GM19395 (cell line): ENCODE measurements around the gene HIGD1A.

Source experiments
- ATAC-seq: cut with Tn5 transposase; IDR thresholded peaks from one replicate; pipeline ENCODE4 v1.9.1; 2021; ENCODE audit warnings: mild to moderate bottlenecking, moderate library complexity; ENCODE audit not compliant: unreplicated experiment

The HIGD1A gene

DNA sequence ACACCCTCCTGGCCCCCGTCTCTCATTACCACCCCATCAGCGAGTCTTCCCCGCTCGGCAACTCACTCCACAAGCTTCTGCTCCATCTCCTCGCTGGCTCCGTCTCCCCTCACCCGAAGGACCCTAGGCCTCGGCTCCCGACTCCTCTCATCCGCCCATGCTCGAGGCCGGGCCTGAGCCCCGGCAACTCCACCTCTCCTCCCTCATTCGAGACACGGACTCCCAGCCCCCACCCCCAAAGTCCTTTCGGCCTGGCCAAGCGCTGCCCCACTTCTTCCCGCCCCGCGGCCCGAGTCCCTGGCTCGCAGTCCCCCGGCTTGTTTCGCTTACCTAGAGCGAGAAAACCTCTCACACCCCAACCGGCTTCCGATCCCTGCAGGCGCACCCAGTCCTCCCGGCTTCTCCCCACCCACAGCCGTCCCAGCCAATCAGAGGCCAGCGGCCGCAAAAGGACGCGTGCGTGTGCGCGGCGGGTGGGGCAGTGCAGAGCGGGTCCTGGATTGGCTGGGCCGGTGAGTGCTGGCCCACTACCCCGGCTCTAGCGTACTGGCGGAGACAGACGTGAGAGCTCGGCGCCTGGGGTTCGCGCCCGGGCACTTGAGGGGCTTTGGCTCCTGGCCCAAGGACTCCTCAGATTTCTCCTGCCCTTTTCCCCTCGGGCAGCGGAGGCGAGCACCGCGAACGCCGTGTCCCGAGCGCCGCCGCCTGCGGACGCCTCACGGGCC, at the start of gene HIGD1A:
Gene HIGD1A, minus strand, starts transcription at position 385 of the 725 bp plus-strand sequence. CDS start 10,237 bp downstream, outside the sequence.
- peak; percentile 98 for ATAC-seq

DNA sequence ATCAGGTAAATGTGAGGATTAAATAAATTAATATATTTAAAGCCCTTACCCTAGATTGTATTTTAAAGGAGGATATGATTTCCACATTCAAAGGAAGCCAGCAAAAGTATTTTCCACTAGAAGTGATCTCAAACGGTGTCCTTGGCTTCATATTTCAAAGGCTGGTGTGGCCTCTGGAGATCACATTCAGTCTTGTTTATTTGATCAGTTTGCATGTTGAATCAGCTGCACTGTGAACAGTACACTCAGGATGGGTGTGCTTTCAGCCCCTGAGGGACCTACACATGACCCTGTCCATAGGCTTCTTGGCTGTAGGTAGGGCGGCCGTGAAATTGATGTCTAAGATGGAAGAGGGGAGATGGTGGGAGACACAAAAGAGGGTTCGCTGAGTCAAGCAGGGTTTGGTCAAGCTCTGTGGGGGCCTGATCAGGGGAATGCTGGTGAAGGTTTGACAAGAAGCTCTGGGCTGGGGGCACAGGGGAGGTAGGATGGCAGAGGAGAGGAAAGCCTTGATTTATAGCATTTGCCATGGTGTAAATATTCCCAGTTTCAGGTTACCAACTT, 49.5 kb upstream of the HIGD1A start:
- no peak for ATAC-seq

DNA sequence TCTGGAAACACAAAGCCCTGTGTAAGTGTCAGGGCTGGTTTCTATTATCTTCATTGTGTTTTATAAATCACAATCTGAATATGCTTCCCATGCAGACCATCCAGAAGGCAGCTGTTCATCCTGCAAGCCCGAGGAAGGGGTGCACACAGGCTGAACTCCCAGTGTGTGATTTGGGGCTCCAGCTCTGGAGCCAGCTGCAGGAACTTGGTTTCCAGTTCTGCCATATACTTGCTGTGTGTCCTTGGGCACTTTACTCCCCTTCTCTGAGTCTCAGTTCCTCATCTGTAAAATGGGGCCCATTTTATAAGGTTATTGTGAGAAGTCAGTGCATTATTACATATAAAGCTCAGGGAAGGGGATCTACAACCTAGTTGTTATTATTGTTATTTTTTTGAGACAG, 48.8 kb upstream of the HIGD1A start:
- no peak for ATAC-seq

DNA sequence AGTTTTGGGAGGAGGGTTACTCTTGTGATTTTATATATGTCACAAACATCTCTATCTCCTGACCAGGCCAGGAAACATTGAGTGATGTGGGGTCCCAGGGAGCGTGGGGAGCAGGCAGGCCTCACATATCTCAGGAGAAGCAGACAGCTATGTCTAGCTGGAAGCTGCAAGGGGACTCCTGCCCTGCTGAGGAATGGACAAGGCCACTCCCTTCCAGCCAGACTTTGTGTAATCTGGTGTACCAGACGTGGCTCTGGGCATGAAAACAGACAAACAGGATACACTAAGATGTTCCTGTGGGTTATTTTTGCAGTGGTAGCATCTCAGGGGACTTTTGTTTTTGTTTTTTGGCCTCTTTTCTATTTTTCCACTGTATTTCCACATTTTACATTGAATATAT, 48.2 kb upstream of the HIGD1A start:
- no peak for ATAC-seq

DNA sequence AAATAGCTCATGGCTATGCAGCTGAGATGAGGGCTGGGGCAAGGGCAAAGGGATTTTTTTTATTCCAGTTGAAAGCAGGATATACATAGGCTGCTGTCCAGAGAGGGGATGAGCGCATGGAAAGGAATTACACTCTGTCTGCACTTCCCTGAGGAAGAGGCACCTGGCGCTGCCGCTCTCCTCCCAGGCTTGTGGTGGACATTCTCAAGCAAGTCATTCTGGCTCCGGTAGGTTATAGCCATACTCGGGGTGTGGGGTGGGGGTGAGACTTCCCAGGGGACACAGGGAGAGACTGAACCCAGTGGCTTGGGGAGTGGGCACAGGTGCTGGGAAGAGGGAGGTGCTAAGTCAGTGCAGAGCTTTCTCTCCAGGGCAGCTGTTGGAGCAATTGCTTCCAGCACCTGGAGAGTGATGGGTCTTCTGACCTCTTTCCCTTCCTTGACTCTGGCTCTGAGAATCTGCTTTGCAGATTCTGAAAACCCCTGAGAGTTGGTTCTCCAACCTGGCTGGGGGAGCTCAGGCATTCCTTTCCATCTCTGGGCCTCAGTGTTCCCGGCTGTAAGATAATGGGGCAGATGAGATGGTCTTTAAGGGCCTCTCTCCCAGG, 47.0 kb upstream of the HIGD1A start:
- no peak for ATAC-seq

DNA sequence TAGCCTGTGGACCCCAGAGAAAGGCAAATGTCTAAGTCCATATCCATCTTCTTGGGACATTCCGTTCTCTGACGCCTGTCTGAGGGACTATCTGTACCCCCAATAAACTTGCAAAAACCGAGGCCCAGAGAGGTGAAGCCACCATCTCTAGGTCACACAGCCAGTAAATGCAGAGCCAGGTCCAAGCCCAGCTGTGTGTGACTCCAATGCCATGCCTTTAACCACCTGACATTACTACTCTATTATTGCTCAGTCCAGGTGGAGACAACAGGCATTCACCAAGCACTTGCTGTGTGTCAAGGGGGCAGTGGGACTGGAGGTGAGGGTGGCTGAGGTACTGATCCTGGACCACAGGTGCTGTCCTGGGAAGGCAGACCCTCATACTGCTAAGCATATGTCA, 46.0 kb upstream of the HIGD1A start:
- no peak for ATAC-seq

DNA sequence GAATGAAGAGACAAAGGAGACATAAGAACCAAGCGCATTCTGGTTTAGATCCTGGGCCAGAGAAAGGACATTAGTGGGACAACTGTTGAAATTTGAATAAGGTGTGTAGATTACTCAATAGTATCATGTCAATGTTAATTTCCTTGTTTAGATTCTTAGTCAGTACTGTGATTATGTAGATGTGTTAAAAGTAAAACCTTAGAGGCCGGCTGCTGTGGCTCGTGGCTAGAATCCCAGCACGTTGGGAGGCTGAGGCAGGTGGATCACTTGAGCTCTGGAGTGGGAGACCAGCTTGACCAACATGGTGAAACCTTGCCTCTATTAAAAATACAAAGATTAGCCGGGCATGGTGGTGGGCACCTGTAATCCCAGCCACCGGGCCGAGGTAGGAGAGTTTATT, 44.7 kb upstream of the HIGD1A start:
- no peak for ATAC-seq

DNA sequence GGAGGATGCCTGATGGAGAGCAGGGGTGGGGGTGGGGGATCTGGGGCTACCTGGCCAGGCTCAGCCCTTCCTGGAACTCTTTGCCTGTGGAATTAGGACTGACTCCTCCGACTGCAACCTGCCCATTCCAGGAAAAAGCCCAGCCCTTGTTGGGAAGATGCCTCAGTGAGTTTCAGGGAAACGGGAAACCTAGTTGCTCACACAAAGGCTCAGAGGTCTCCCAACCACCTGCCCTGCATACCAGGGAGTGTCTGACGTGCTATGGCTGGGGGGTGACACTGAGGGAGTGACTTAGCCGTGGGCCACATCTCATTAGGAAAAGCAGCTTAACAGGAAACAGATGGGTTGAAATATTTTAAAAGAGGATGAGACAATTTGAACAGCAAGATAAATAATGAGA, 43.4 kb upstream of the HIGD1A start:
- ATAC-seq = no peak

DNA sequence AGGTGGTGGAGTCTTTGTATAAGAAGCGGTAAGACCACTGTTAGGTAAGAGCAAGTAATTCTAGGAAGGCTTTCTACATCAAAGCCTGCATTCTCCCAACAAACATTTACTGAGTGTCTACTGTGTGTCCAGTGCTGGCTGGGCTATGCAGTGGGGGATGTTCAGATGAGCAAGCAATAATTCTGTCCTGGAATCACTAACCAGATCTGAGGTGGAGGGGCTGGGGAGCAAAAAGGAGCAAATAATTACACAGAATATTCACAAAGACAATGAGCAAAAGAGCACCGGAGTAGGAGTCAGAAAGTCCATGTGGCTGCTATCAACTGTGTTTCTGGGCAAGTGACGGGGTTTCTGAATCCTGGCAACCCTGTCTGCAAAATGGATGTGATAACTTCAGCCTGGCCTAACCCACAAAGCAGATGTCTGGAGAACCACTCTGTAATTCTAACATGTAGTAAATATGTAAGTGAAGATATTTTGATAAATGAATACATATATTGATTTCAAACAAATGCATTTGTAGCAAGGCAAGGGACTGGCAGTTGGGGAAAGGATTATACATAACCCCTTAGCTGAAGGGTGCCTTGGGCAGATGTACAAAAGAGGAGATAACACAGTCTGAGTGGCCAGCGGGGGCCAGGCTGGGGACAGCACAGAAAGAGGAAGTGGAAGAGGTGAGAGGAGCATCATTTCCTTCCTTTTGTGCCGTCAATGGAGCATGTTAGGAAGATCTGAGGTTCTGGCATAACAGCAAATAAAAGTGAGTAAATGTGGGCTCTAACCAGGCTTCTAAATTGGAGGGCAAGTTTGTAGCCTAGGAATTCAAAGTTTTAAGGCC, 42.6 kb upstream of the HIGD1A start:
- peak; percentile 65 for ATAC-seq

DNA sequence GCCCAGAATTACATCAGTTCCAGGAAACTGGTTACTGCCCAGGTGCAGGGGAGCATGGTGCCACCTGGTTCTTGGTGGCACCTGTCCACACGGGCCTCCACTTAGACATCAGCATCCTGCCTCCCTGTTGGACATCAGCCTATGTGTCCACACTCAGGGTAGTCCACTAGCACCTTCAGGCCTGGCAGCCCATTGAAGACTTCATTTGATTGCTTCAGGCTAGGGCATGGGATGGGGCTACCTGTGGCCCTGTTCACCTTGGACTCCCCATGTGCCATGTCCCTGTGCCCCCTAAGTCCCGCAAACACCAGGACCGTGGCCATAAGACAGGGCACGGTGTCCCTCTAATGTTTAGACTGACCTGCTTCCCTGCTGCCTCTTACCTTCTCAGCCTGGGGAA, 40.5 kb upstream of the HIGD1A start:
- no peak for ATAC-seq

DNA sequence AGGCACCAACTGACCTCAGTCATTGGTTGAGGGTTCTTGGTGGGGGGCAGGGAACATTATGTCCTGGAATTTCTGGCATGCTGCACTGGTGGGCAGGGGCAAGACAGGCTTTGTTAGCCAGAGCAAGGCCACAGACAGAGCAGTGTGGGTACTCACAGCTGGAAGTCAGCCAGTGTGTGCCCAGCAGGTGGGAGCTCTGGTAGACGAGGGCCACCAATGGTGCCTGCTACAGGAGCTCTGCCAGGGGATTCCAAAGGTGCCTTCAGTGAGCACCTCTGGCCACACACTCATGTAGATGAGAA, 40.1 kb upstream of the HIGD1A start:
- no peak for ATAC-seq

DNA sequence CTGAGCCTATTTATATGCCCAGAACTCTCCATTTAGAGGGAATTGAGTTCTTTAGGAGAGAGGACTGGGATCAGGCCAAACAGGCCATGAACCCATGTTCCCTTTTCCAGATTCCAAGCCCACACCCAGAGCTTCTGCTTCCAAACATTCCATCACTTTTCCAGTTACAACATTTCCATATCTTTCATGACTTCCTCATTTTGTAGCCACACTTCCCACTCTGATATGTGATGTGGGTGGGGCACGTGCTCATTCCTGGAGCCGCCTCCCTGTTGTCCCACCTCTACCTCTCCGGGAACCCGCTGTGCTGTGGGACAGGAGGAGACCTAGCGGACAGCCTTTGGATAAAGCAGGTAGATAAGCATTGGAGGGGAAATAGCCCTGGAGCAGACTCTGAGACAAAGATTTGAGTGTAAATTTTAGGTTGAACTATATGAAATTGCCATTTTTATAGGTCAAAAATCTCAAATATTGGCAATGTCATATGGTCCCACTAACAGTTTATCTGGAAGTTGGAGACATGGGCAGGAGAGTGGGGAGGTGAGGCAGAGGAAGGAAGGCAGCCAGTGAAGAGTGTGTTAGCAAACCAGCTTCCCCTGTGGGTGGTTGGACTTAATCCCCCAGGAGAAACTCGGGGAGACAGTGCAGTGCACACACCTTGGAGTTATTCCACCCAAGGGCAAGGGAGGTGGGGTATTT, 39.6 kb upstream of the HIGD1A start:
- no peak for ATAC-seq

DNA sequence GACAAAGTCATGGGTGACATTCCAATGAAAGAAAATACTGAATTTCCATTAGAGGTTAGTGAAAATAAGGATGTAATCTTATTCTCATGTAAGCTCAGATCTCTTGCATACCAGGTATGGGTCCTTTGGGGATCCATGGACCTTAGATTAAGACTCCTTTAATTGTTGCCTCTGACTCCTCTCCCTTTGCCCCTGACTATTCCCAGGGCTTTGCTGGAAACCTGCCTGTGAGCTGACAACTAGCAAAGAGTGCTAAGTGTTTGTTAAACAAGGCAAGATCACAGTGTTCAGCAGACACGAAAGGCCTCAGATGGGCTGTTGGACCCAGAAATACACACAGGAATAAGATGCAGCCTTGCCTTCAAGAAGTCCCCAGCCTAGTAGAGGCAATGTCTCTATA, 37.0 kb upstream of the HIGD1A start:
- no peak for ATAC-seq

DNA sequence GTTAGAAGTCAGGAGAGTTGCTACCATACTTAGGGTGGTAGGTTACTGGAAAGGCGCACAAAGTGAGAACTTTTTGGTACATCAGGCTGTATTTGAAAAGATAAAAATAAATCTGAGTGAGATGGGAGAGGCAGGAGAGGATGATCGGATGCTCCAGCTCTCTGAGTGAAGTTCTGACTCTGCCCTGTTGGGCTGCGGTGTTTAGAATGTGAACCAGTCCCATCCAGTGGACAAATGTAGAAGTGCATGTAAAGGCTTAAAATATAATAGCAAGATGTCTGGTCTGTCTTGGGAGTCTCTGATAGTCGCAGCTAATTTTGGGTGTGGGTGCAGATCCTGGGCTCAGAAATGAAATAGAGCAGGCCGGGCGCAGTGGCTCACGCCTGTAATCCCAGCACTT, 35.3 kb upstream of the HIGD1A start:
- ATAC-seq = peak; percentile 96

DNA sequence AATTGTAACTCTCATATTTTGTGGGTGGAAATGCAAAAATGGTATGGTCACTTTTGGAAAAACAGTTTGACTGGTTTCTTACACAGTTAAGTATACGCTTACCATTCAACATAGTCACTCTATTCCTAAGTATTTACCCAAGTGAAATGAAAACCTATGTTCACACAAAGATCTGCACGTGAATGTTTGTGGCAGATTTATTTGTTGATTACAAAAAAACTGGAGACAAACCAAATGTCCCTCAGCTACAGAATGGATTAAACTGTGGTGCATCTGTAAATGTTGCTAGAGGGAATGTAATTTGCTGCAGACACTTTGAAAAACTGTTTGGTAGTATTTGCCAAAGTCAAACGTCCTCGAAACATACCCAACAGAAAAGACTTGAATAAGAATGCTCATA, 34.3 kb upstream of the HIGD1A start:
- no peak for ATAC-seq

DNA sequence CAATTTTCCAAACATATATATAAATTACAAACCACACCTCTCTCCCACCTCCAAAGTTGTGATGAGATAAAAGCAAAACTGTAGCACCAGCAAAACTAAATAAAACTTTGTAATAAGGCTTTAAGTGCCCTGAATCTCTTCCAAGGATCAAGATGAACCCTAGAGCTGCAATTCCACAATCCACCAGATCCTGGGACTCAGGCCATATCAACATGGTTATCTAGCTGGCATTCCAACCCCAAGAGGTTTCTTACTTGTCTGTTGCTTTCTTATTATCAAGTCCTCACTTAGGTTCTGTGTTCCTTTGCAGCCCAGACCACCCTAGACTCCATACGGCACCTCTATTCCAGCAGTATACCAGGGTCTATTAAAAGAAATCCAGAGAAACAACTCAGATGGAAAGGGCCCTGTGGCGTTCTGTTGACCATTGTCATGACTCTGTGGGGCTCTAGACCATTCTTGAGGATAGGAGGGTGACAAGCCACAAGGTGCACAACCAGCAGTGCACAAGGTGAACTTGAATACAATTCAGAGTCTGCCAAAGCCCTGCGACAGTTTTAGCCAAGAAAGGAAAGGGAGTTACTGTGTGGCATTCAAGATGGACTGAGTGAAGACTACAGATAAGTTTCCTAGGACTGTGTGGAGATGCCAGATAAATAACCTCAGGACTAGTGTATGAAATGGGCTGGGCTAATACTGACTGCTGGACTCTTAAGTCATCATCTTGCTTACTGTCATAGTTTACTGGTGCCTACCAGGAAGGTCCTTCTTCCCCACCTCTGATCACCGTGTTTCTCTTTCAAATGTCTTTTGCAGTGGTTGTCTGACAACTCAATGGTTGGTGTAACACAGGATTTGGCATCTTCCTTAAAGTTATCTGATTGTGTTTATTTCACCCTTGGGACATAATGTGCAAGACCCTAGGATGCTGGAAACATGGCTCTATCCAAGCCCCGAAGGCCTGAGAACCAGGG, 32.1 kb upstream of the HIGD1A start:
- ATAC-seq = no peak

DNA sequence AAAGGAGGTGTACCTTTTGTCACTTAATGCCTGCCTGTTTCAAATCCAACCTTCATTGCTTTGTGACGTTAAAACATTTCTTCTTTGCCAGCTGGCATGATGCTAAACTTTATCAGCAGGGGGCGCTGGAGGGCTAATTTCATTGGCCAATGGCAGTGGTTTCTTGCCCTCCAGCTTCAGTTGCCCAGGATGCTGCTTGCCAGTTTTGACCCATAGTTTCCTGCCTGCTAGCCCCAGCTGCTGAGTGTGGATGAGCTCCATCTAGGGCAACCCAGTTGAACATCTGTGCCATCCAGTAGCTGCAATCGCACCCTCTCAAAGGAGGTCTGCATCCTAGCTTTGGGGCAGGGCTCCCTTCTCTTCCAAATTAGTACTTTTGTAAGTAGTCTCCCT, 27.0 kb upstream of the HIGD1A start:
- peak; percentile 67 for ATAC-seq

DNA sequence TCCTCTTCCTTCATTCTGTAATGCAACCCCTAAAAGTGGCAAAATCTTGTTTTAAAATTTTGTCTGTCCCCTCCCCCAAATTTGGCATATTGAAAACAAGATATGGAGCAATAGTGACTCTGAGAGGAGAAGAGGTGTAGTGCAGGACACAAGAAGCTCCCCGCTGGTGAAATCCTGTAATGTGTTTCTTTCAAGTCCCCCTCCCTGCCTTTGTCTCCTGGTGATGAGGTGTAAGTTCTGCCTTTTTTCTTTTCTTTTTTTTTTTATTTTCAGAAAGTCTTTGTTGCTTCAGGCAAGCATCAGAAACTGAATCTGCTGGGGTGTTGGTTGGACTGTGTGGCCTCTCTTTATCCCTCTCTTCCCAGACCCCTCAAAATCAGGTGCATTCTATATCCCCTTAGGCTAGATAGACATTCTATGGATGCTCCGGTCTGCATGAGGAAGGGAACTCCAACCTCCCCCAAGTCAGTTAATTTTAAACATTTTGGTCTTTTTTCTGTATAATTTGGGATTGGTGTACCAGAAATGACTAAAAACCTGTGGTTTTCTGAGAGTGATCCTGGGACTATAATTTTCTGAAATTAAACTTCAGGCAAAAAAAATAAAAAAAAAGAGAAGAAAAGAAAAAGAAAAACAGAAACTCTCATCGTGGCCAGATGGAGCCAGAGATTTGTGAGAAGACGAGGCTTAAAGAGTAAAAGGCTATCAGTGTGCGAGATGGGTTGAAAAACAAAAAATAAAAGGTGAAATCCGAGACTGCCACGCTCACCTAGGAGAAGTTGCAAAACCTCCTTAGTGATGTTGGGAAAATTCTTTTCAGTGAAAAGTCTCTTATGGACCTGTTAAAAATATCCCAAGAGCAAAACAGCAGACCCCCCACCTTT, 26.4 kb upstream of the HIGD1A start:
- no peak for ATAC-seq
